ENCODE measurements around the gene IGFL2. TPM values are rescaled to one million over a fixed set of nuclear protein-coding genes. Genes with fewer than 3 reads are reported as not detected.

Gene IGFL2
- total RNA-seq, 1 donor from 2014 or later = not detected

DNA sequence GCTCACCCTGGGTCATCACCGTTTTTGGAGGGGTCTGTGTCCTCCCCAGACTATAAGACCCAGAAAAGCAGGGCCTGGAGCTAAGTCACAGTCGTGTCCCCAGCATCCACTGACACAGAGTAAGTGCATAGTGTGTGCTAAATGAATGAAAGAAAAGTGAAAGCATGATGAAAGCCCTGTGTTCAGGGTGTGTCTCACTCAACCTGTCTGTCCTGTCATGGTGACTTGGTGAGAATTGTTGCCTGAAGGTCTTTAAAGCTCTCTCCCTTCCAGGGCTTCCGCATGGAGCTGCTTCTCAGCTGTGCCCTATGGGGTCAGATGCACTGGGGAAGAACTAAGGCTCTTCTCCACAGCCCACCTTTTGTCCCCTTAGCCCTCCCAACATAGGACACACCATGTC, 61.0 kb downstream of the IGFL2 start:
- H3K27ac Mint-ChIP-seq (ENCODE audit: unreplicated experiment) = no peak overlapping the region
- H3K4me3 Mint-ChIP-seq (ENCODE audit: unreplicated experiment) = no peak overlapping the region
- H3K27me3 Mint-ChIP-seq (ENCODE audit: unreplicated experiment) = peaks cover 10% of the 10 kb centered on the region
- no peaks in the 10 kb centered on the region for H3K9me3 Mint-ChIP-seq (ENCODE audit: unreplicated experiment)
- TF ChIP-seq, protein P1, sequence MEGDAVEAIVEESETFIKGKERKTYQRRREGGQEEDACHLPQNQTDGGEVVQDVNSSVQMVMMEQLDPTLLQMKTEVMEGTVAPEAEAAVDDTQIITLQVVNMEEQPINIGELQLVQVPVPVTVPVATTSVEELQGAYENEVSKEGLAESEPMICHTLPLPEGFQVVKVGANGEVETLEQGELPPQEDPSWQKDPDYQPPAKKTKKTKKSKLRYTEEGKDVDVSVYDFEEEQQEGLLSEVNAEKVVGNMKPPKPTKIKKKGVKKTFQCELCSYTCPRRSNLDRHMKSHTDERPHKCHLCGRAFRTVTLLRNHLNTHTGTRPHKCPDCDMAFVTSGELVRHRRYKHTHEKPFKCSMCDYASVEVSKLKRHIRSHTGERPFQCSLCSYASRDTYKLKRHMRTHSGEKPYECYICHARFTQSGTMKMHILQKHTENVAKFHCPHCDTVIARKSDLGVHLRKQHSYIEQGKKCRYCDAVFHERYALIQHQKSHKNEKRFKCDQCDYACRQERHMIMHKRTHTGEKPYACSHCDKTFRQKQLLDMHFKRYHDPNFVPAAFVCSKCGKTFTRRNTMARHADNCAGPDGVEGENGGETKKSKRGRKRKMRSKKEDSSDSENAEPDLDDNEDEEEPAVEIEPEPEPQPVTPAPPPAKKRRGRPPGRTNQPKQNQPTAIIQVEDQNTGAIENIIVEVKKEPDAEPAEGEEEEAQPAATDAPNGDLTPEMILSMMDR (IDR thresholded peaks at IDR 0.05) = no peak
- no peaks in the 10 kb centered on the region for H3K36me3 Mint-ChIP-seq (ENCODE audit: unreplicated experiment)
- no peak for DNase-seq (ENCODE audit: extremely low spot score, unreplicated experiment)
- H3K4me1 Mint-ChIP-seq (ENCODE audit: unreplicated experiment) = peaks cover 53% of the 10 kb centered on the region

DNA sequence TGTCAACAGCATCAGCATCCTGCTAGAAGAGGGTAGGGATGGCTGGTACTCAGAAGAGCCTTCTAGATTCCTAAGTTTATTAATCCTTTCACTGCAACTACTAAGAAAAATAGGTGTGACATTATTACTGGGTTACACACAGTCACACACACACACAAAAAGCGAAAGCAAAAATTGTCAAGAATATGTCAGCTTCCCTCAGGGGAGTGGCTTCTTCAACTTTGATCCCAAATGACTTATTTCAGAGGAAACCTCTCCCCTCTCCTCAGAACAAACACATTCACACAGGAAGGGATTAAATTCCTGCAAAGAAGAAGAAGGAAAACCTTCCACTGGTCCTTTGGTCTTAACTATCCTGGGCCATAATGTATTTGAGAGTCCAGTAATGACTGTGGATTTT, 61.4 kb downstream of the IGFL2 start:
- Mint-ChIP-seq H3K27ac (ENCODE audit: unreplicated experiment) (no peak overlapping the region), H3K4me1 (ENCODE audit: unreplicated experiment) (peaks cover 53% of the 10 kb centered on the region), H3K27me3 (ENCODE audit: unreplicated experiment) (peaks cover 9% of the 10 kb centered on the region), H3K36me3 (ENCODE audit: unreplicated experiment) (no peaks in the 10 kb centered on the region), H3K9me3 (ENCODE audit: unreplicated experiment) (no peaks in the 10 kb centered on the region), H3K4me3 (ENCODE audit: unreplicated experiment) (no peak overlapping the region)
- DNase-seq (ENCODE audit: extremely low spot score, unreplicated experiment) = no peak
- TF ChIP-seq, protein P1 (IDR thresholded peaks at IDR 0.05) = no peak

DNA sequence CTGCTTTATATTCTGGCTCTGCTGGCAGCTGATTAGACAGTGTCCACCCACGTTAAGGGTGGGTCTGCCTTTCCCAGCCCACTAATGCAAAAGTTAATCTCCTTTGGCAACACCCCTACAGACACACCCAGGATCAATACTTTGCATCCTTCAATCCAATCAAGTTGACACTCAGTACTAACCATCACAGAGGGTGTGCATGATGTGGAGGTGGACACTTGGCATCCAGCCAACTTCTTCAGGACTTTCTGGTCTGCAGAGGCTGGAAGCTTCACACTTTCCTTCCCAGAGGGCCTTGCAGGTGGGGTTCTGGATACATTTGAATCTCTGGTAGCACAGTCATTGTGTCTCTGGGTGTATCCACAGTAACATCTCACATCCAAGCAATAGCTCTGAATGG, 62.6 kb downstream of the IGFL2 start:
- no peaks in the 10 kb centered on the region for H3K9me3 Mint-ChIP-seq (ENCODE audit: unreplicated experiment)
- H3K27ac Mint-ChIP-seq (ENCODE audit: unreplicated experiment) = peak overlapping the region; percentile 93
- H3K36me3 Mint-ChIP-seq (ENCODE audit: unreplicated experiment) = no peaks in the 10 kb centered on the region
- TF ChIP-seq, protein P1 (IDR thresholded peaks at IDR 0.05) = no peak
- DNase-seq (ENCODE audit: extremely low spot score, unreplicated experiment) = no peak
- peaks cover 53% of the 10 kb centered on the region for H3K4me1 Mint-ChIP-seq (ENCODE audit: unreplicated experiment)
- peak overlapping the region; percentile 44 for H3K4me3 Mint-ChIP-seq (ENCODE audit: unreplicated experiment)
- H3K27me3 Mint-ChIP-seq (ENCODE audit: unreplicated experiment) = peaks cover 4% of the 10 kb centered on the region

Other genes with a start within 250 kb of the IGFL2 start
- gene MYPOP, start 245.6 kb upstream of the IGFL2 start, total RNA-seq = 9.9 and 10.4 TPM in 2 replicates
- not detected in 2 replicates for gene NANOS2, start 233.5 kb upstream of the IGFL2 start, total RNA-seq
- gene NOVA2, start 174.4 kb upstream of the IGFL2 start, total RNA-seq = not detected in 2 replicates
- gene CCDC61, start 152.8 kb upstream of the IGFL2 start, total RNA-seq = 12.4 and 13.8 TPM in 2 replicates
- gene PGLYRP1, start 125.2 kb upstream of the IGFL2 start, total RNA-seq = not detected in 2 replicates
- not detected in 2 replicates for gene IGFL4, start 107.2 kb upstream of the IGFL2 start, total RNA-seq
- gene IGFL3, start 23.6 kb upstream of the IGFL2 start, total RNA-seq = not detected in 2 replicates
- not detected in 2 replicates for gene IGFL1, start 81.5 kb downstream of the IGFL2 start, total RNA-seq
- gene HIF3A, start 148.8 kb downstream of the IGFL2 start, total RNA-seq = 77.5 and 101 TPM in 2 replicates
- gene PPP5C, start 198.8 kb downstream of the IGFL2 start, total RNA-seq = 79.5 and 86.0 TPM in 2 replicates